ENCODE data around the gene DNAJC22. TPM values are rescaled to one million over a fixed set of nuclear protein-coding genes. Genes with fewer than 3 reads are reported as not detected.

The DNAJC22 gene
- total and polyA plus RNA-seq, 2 of the 13 experiments (the other 11 are each of a cell fraction or from before 2014, with no cell fraction given): 25.2 to 31.7 TPM

DNA sequence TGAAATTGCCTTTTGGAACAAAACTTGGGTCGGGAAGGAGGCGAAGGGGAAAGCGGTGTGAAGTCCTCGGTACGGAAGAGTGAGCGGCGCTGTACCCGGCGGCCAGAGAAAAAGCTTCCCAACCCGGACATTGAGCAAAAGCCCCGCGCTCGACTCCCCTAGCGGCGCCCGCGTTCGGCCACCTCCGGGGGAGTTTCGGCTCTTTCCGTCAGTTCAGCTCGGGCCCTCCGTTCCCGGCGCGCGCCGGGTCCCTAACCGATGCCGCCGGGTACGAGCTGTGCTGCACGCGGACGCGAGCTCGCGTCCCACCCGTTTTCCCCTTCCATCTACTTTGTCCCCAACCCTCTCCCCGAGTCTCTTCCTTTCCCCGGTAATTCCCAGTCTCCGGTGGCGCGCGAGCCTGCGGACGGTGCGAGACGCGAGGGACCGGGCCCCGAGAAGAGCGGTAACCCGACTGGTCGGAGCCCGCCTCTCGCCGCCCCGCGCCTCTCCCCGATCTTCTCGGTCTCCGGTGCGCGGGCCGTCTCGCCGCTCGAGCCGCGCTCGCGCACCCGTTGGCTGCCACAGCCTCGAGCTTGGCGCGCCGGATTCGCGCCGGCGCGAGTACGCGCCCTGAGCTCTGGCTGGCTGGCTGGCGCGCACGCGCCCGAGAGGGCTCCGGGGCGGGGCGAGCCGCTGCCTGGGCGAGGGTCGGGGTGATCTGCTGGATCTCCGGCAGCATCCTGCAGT, 20.1 kb downstream of the DNAJC22 start (continued):
- TF ChIP-seq, protein P1, sequence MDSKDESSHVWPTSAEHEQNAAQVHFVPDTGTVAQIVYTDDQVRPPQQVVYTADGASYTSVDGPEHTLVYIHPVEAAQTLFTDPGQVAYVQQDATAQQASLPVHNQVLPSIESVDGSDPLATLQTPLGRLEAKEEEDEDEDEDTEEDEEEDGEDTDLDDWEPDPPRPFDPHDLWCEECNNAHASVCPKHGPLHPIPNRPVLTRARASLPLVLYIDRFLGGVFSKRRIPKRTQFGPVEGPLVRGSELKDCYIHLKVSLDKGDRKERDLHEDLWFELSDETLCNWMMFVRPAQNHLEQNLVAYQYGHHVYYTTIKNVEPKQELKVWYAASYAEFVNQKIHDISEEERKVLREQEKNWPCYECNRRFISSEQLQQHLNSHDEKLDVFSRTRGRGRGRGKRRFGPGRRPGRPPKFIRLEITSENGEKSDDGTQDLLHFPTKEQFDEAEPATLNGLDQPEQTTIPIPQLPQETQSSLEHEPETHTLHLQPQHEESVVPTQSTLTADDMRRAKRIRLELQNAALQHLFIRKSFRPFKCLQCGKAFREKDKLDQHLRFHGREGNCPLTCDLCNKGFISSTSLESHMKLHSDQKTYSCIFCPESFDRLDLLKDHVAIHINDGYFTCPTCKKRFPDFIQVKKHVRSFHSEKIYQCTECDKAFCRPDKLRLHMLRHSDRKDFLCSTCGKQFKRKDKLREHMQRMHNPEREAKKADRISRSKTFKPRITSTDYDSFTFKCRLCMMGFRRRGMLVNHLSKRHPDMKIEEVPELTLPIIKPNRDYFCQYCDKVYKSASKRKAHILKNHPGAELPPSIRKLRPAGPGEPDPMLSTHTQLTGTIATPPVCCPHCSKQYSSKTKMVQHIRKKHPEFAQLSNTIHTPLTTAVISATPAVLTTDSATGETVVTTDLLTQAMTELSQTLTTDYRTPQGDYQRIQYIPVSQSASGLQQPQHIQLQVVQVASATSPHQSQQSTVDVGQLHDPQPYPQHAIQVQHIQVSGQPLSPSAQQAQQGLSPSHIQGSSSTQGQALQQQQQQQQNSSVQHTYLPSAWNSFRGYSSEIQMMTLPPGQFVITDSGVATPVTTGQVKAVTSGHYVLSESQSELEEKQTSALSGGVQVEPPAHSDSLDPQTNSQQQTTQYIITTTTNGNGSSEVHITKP (CRISPR knock-in tag; IDR thresholded peaks at IDR 0.05; ENCODE audit: low read depth): no peak
- TF ChIP-seq MAZ (IDR thresholded peaks at IDR 0.05; ENCODE audit: borderline replicate concordance, low read depth, low read length) (peak; percentile 50; the same call in 1 of the 2 replicates), MAZ (CRISPR knock-in tag; IDR thresholded peaks at IDR 0.05; ENCODE audit: low read depth) (peak; percentile 81; the same call in 1 of the 2 replicates), NFKB2 (CRISPR knock-in tag; IDR thresholded peaks at IDR 0.05; ENCODE audit: borderline replicate concordance) (no peak), SRSF1 (optimal IDR thresholded peaks at IDR 0.05; ENCODE audit: low read depth, low read length) (peak; percentile 48), TGIF2 (CRISPR knock-in tag; IDR thresholded peaks at IDR 0.05) (no peak), ZMYM4 (CRISPR knock-in tag; IDR thresholded peaks at IDR 0.05) (peak; percentile 32; the same call in 1 of the 2 replicates), SALL1 (CRISPR knock-in tag; IDR thresholded peaks at IDR 0.05) (peak; percentile 84)
- TF ChIP-seq, protein P2, sequence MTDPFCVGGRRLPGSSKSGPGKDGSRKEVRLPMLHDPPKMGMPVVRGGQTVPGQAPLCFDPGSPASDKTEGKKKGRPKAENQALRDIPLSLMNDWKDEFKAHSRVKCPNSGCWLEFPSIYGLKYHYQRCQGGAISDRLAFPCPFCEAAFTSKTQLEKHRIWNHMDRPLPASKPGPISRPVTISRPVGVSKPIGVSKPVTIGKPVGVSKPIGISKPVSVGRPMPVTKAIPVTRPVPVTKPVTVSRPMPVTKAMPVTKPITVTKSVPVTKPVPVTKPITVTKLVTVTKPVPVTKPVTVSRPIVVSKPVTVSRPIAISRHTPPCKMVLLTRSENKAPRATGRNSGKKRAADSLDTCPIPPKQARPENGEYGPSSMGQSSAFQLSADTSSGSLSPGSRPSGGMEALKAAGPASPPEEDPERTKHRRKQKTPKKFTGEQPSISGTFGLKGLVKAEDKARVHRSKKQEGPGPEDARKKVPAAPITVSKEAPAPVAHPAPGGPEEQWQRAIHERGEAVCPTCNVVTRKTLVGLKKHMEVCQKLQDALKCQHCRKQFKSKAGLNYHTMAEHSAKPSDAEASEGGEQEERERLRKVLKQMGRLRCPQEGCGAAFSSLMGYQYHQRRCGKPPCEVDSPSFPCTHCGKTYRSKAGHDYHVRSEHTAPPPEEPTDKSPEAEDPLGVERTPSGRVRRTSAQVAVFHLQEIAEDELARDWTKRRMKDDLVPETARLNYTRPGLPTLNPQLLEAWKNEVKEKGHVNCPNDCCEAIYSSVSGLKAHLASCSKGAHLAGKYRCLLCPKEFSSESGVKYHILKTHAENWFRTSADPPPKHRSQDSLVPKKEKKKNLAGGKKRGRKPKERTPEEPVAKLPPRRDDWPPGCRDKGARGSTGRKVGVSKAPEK (CRISPR knock-in tag; IDR thresholded peaks at IDR 0.05; ENCODE audit: borderline replicate concordance): no peak
- TF ChIP-seq, protein P3, sequence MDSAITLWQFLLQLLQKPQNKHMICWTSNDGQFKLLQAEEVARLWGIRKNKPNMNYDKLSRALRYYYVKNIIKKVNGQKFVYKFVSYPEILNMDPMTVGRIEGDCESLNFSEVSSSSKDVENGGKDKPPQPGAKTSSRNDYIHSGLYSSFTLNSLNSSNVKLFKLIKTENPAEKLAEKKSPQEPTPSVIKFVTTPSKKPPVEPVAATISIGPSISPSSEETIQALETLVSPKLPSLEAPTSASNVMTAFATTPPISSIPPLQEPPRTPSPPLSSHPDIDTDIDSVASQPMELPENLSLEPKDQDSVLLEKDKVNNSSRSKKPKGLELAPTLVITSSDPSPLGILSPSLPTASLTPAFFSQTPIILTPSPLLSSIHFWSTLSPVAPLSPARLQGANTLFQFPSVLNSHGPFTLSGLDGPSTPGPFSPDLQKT (CRISPR knock-in tag; IDR thresholded peaks at IDR 0.05; ENCODE audit: borderline replicate concordance): no peak
- TF ChIP-seq, protein P4, sequence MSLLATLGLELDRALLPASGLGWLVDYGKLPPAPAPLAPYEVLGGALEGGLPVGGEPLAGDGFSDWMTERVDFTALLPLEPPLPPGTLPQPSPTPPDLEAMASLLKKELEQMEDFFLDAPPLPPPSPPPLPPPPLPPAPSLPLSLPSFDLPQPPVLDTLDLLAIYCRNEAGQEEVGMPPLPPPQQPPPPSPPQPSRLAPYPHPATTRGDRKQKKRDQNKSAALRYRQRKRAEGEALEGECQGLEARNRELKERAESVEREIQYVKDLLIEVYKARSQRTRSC (CRISPR knock-in tag; IDR thresholded peaks at IDR 0.05; ENCODE audit: low read depth): no peak
- TF ChIP-seq, protein P5, sequence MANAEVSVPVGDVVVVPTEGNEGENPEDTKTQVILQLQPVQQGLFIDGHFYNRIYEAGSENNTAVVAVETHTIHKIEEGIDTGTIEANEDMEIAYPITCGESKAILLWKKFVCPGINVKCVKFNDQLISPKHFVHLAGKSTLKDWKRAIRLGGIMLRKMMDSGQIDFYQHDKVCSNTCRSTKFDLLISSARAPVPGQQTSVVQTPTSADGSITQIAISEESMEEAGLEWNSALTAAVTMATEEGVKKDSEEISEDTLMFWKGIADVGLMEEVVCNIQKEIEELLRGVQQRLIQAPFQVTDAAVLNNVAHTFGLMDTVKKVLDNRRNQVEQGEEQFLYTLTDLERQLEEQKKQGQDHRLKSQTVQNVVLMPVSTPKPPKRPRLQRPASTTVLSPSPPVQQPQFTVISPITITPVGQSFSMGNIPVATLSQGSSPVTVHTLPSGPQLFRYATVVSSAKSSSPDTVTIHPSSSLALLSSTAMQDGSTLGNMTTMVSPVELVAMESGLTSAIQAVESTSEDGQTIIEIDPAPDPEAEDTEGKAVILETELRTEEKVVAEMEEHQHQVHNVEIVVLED (CRISPR knock-in tag; IDR thresholded peaks at IDR 0.05; ENCODE audit: borderline replicate concordance): no peak; the same call in 1 of the 2 replicates
